Nasal cavity respiratory epithelium epithelial cell of viscerocranial mucosa (primary cell): ENCODE measurements around the gene PGA5. TPM values are rescaled to one million over a fixed set of nuclear protein-coding genes. Genes with fewer than 3 reads are reported as not detected.

Source experiments
- total RNA-seq: library from RNA; depleted of rRNA; stranded (reverse); fragments of >200 nt; gene quantifications from 2 replicates; pipeline ENCODE4 v1.2.3, GENCODE V29; 2014

Gene PGA5
- total RNA-seq = not detected in 2 replicates

GRCh38 chr11:61240875-61241274 is at the start of gene PGA5:
TSS of gene PGA5 (plus strand) at chr11:61241175. CDS start at chr11:61241227, 52 bp downstream.

GRCh38 chr11:61202950-61203746 is 37.8 kb upstream of the PGA5 start, which contains the start of gene PGA3:
TSS of gene PGA3 (plus strand) at chr11:61203515. CDS start at chr11:61203565, 50 bp downstream.

GRCh38 chr11:61222047-61222446 is 18.9 kb upstream of the PGA5 start, which contains the start of gene PGA4:
TSS of gene PGA4 (plus strand) at chr11:61222347. CDS start at chr11:61222401, 54 bp downstream.

GRCh38 chr11:61294717-61295595 is 54.0 kb downstream of the PGA5 start, which contains the start of gene VWCE:
TSS of gene VWCE (minus strand) at chr11:61295316. CDS start at chr11:61295037, 279 bp downstream.

Other genes with a start within 250 kb of the PGA5 start
- not detected in 2 replicates for gene CD5, start 138.7 kb upstream of the PGA5 start, total RNA-seq
- gene VPS37C, start 79.7 kb upstream of the PGA5 start, total RNA-seq = 12.0 and 13.2 TPM in 2 replicates
- gene PGA3, start 37.7 kb upstream of the PGA5 start, total RNA-seq = not detected in 2 replicates
- gene PGA4, start 18.8 kb upstream of the PGA5 start, total RNA-seq = not detected in 2 replicates
- gene VWCE, start 54.1 kb downstream of the PGA5 start, total RNA-seq = under 0.01 and 0.57 TPM in 2 replicates
- 186 and 202 TPM in 2 replicates for gene DDB1, start 91.9 kb downstream of the PGA5 start, total RNA-seq
- 27.5 and 32.1 TPM in 2 replicates for gene TKFC, start 92.1 kb downstream of the PGA5 start, total RNA-seq
- 36.2 and 108 TPM in 2 replicates for gene CYB561A3, start 120.7 kb downstream of the PGA5 start, total RNA-seq
- 17.1 and 35.9 TPM in 2 replicates for gene TMEM138, start 121.2 kb downstream of the PGA5 start, total RNA-seq
- 7.9 and 11.4 TPM in 2 replicates for gene TMEM216, start 151.4 kb downstream of the PGA5 start, total RNA-seq
- 15.0 and 24.6 TPM in 2 replicates for gene CPSF7, start 188.8 kb downstream of the PGA5 start, total RNA-seq
- gene SDHAF2, start 188.9 kb downstream of the PGA5 start, total RNA-seq = 23.9 and 28.0 TPM in 2 replicates